Stomach (tissue), 4 donors: ENCODE measurements around the gene DYNLL1.

Source experiments
- CTCF ChIP-seq, 7 experiments: fragments of 450-650 bp in 4 of 7; fragments of 200-600 bp in 3 of 7; sonication (generic) in 3 of 7; IDR thresholded peaks; one replicate each; pipeline ENCODE4 v1.5.1; 2016 to 2019; ENCODE audit warnings: antibody characterized with exemption in 7 of 7, control low read depth in 2 of 7, mild to moderate bottlenecking in 1 of 7
- EP300 ChIP-seq: sonication (generic); formaldehyde crosslinking; IDR thresholded peaks from one replicate; pipeline ENCODE4 v1.6.1; 2017; ENCODE audit warnings: antibody characterized with exemption
- POLR2A ChIP-seq, 4 donors: fragments of 450-650 bp; IDR thresholded peaks; one replicate each; pipeline ENCODE4 v1.6.1; 2016; ENCODE audit warnings: antibody characterized with exemption in 4 of 4, control low read depth in 2 of 4, mild to moderate bottlenecking in 1 of 4, moderate library complexity in 1 of 4
- POLR2AphosphoS5 ChIP-seq, 3 donors: sonication (generic); formaldehyde crosslinking; IDR thresholded peaks; one replicate each; pipeline ENCODE4 v1.6.1; 2016; ENCODE audit warnings: antibody characterized with exemption in 3 of 3

- TF ChIP-seq CTCF (IDR thresholded peaks at IDR 0.05) (no peak), POLR2AphosphoS5 (IDR thresholded peaks at IDR 0.05) (no peak), POLR2A (IDR thresholded peaks at IDR 0.05) (no peak), EP300 (no peak)
These were observed 38.8 kb upstream of the DYNLL1 start for GRCh38 chr12:120457133-120457532.
